Neuron (in vitro differentiated cells): ENCODE data around the gene P4HB.
A peak's percentile ranks its signal among the peaks of the same experiment; 100 is the strongest.

Experiments used
- H2AFZ ChIP-seq: one replicate; pipeline ENCODE4 v1.6.1; 2013; ENCODE audit warnings: low read depth, mild to moderate bottlenecking, inconsistent platforms, low read length, moderate library complexity
- H3K27me3 ChIP-seq: one replicate; pipeline ENCODE4 v1.6.1; 2013; ENCODE audit warnings: low read length; ENCODE audit not compliant: insufficient read depth
- H3K36me3 ChIP-seq: one replicate; pipeline ENCODE4 v1.6.1; 2013; ENCODE audit warnings: low read length; ENCODE audit not compliant: insufficient read depth
- H3K4me1 ChIP-seq: one replicate; pipeline ENCODE4 v1.6.1; 2013; ENCODE audit warnings: low read length; ENCODE audit not compliant: insufficient read depth
- H3K4me3 ChIP-seq: 2 replicates; pipeline ENCODE4 v1.5.1; 2013; ENCODE audit warnings: mild to moderate bottlenecking, low read length, moderate library complexity
- H3K9me3 ChIP-seq: one replicate; pipeline ENCODE4 v1.6.1; 2013; ENCODE audit warnings: low read length

The P4HB gene

GRCh38 chr17:81858967-81859905 is 1.1 kb downstream of the P4HB start:
- H3K9me3 ChIP-seq = no peaks in the 10 kb centered on the region
- peaks cover 15% of the 10 kb centered on the region for H3K4me1 ChIP-seq
- H2AFZ ChIP-seq = no peak overlapping the region
- peak overlapping the region; percentile 79 for H3K4me3 ChIP-seq
- no peaks in the 10 kb centered on the region for H3K27me3 ChIP-seq
- H3K36me3 ChIP-seq = peaks cover 43% of the 10 kb centered on the region

- H3K4me3 ChIP-seq = peak overlapping the region; percentile 79
- H2AFZ ChIP-seq = no peak overlapping the region
- H3K9me3 ChIP-seq = no peaks in the 10 kb centered on the region
- H3K4me1 ChIP-seq = peaks cover 15% of the 10 kb centered on the region
- no peaks in the 10 kb centered on the region for H3K27me3 ChIP-seq
- peaks cover 46% of the 10 kb centered on the region for H3K36me3 ChIP-seq
Observed at GRCh38 chr17:81858170-81858966, 2.0 kb downstream of the P4HB start.

- H3K4me1 ChIP-seq = peaks cover 13% of the 10 kb centered on the region
- H3K9me3 ChIP-seq = no peaks in the 10 kb centered on the region
- no peak overlapping the region for H3K4me3 ChIP-seq
- H3K36me3 ChIP-seq = peaks cover 62% of the 10 kb centered on the region
- no peak overlapping the region for H2AFZ ChIP-seq
- no peaks in the 10 kb centered on the region for H3K27me3 ChIP-seq
Observed at GRCh38 chr17:81854974-81855774, 5.2 kb downstream of the P4HB start.

- Histone ChIP-seq H3K9me3 (no peaks in the 10 kb centered on the region), H3K36me3 (peaks cover 54% of the 10 kb centered on the region), H3K27me3 (no peaks in the 10 kb centered on the region), H3K4me1 (no peaks in the 10 kb centered on the region), H2AFZ (no peak overlapping the region), H3K4me3 (no peak overlapping the region)
Observed at GRCh38 chr17:81852237-81852636, 8.1 kb downstream of the P4HB start.

GRCh38 chr17:81851423-81851822 is 8.9 kb downstream of the P4HB start:
- Histone ChIP-seq H3K27me3 (no peaks in the 10 kb centered on the region), H3K9me3 (no peaks in the 10 kb centered on the region), H3K4me1 (no peaks in the 10 kb centered on the region), H3K4me3 (no peak overlapping the region), H3K36me3 (peaks cover 62% of the 10 kb centered on the region), H2AFZ (no peak overlapping the region)

GRCh38 chr17:81849457-81849856 is 10.9 kb downstream of the P4HB start:
- H3K27me3 ChIP-seq = no peaks in the 10 kb centered on the region
- H2AFZ ChIP-seq = no peak overlapping the region
- no peaks in the 10 kb centered on the region for H3K4me1 ChIP-seq
- H3K9me3 ChIP-seq = no peaks in the 10 kb centered on the region
- H3K4me3 ChIP-seq = no peak overlapping the region
- peaks cover 68% of the 10 kb centered on the region for H3K36me3 ChIP-seq

GRCh38 chr17:81846743-81847689 is 13.3 kb downstream of the P4HB start:
- Histone ChIP-seq H2AFZ (no peak overlapping the region), H3K4me3 (no peak overlapping the region), H3K27me3 (no peaks in the 10 kb centered on the region), H3K36me3 (peaks cover 64% of the 10 kb centered on the region), H3K4me1 (no peaks in the 10 kb centered on the region), H3K9me3 (no peaks in the 10 kb centered on the region)

- Histone ChIP-seq H2AFZ (no peak overlapping the region), H3K4me3 (no peak overlapping the region), H3K27me3 (no peaks in the 10 kb centered on the region), H3K36me3 (peaks cover 55% of the 10 kb centered on the region), H3K4me1 (no peaks in the 10 kb centered on the region), H3K9me3 (no peaks in the 10 kb centered on the region)
Observed at GRCh38 chr17:81845881-81846742, 14.2 kb downstream of the P4HB start.

GRCh38 chr17:81845361-81845760 is 15.0 kb downstream of the P4HB start:
- no peak overlapping the region for H2AFZ ChIP-seq
- no peaks in the 10 kb centered on the region for H3K4me1 ChIP-seq
- H3K27me3 ChIP-seq = no peaks in the 10 kb centered on the region
- H3K4me3 ChIP-seq = no peak overlapping the region
- H3K9me3 ChIP-seq = no peaks in the 10 kb centered on the region
- peaks cover 54% of the 10 kb centered on the region for H3K36me3 ChIP-seq

GRCh38 chr17:81844887-81845286 is 15.4 kb downstream of the P4HB start:
- Histone ChIP-seq H3K4me3 (no peak overlapping the region), H3K4me1 (no peaks in the 10 kb centered on the region), H3K9me3 (no peaks in the 10 kb centered on the region), H3K27me3 (no peaks in the 10 kb centered on the region), H2AFZ (no peak overlapping the region), H3K36me3 (peaks cover 54% of the 10 kb centered on the region)

- no peaks in the 10 kb centered on the region for H3K9me3 ChIP-seq
- no peaks in the 10 kb centered on the region for H3K27me3 ChIP-seq
- no peak overlapping the region for H3K4me3 ChIP-seq
- peaks cover 54% of the 10 kb centered on the region for H3K36me3 ChIP-seq
- H3K4me1 ChIP-seq = no peaks in the 10 kb centered on the region
- no peak overlapping the region for H2AFZ ChIP-seq
Observed at GRCh38 chr17:81844327-81844851, 15.9 kb downstream of the P4HB start.
